PFSK-1 (cell line): ENCODE results near the gene CUX1.
A peak's percentile ranks its signal among the peaks of the same experiment; 100 is the strongest.

Experiments used
- FOXP2 ChIP-seq: optimal IDR thresholded peaks from 2 replicates; pipeline ENCODE3; 2011; ENCODE audit warnings: borderline replicate concordance, control low read depth, inconsistent platforms; ENCODE audit not compliant: insufficient read depth; ENCODE audit errors: extremely low read length, extremely low read depth
- POLR2AphosphoS5 ChIP-seq: IDR thresholded peaks from 2 replicates; pipeline ENCODE4 v1.6.1; 2012; ENCODE audit warnings: low read depth, mild to moderate bottlenecking, control low read depth, low read length, moderate library complexity
- REST ChIP-seq, 2 experiments: IDR thresholded peaks; 2 replicates each; pipeline versions ENCODE4 v1.6.1 to v1.8.0; 2011 to 2012; ENCODE audit warnings: low read depth in 2 of 2, low read length in 2 of 2, control low read depth in 1 of 2, inconsistent platforms in 1 of 2, mild to moderate bottlenecking in 1 of 2, moderate library complexity in 1 of 2; ENCODE audit not compliant: insufficient read depth in 1 of 2
- SIN3A ChIP-seq: IDR thresholded peaks from 2 replicates; pipeline ENCODE4 v1.6.1; 2012; ENCODE audit warnings: mild to moderate bottlenecking, low read length, moderate library complexity, borderline replicate concordance; ENCODE audit not compliant: insufficient read depth
- TAF1 ChIP-seq: IDR thresholded peaks from 2 replicates; pipeline ENCODE4 v1.6.1; 2012; ENCODE audit warnings: low read length, control low read depth, borderline replicate concordance; ENCODE audit not compliant: insufficient read depth

The CUX1 gene

GRCh38 chr7:101779267-101779666, 38.2 kb upstream of the CUX1 start:
- TF ChIP-seq POLR2AphosphoS5 = no peak
- TF ChIP-seq SIN3A = no peak
- no peak for TF ChIP-seq REST (IDR thresholded peaks at IDR 0.05; ENCODE audit: insufficient read depth in 1 of 2, low read depth in 2 of 2, low read length in 2 of 2)
- no peak for TF ChIP-seq FOXP2
- no peak for TF ChIP-seq TAF1

GRCh38 chr7:101780281-101780680, 37.1 kb upstream of the CUX1 start:
- TF ChIP-seq TAF1 = no peak
- no peak for TF ChIP-seq REST (IDR thresholded peaks at IDR 0.05; ENCODE audit: insufficient read depth in 1 of 2, low read depth in 2 of 2, low read length in 2 of 2)
- TF ChIP-seq SIN3A = no peak
- TF ChIP-seq POLR2AphosphoS5 = no peak
- TF ChIP-seq FOXP2 = no peak

- no peak for TF ChIP-seq SIN3A
- no peak for TF ChIP-seq POLR2AphosphoS5
- TF ChIP-seq REST (IDR thresholded peaks at IDR 0.05; ENCODE audit: insufficient read depth in 1 of 2, low read depth in 2 of 2, low read length in 2 of 2) = peak in 1 of 2 experiments; percentile 76; a peak in 2 of 4 replicates
Observed at GRCh38 chr7:101781439-101781838, 36.0 kb upstream of the CUX1 start.

GRCh38 chr7:101782476-101782875, 35.0 kb upstream of the CUX1 start:
- no peak for TF ChIP-seq SIN3A
- no peak for TF ChIP-seq REST (IDR thresholded peaks at IDR 0.05; ENCODE audit: insufficient read depth in 1 of 2, low read depth in 2 of 2, low read length in 2 of 2)
- TF ChIP-seq POLR2AphosphoS5 = no peak
- TF ChIP-seq FOXP2 = no peak
- no peak for TF ChIP-seq TAF1

- TF ChIP-seq SIN3A (no peak), TAF1 (no peak), FOXP2 (no peak), REST (IDR thresholded peaks at IDR 0.05; ENCODE audit: insufficient read depth in 1 of 2, low read depth in 2 of 2, low read length in 2 of 2) (no peak), POLR2AphosphoS5 (no peak)
Observed at GRCh38 chr7:101782896-101783295, 34.5 kb upstream of the CUX1 start.
